HEK293 (cell line): ENCODE data around the gene TNFAIP8.
A peak's percentile ranks its signal among the peaks of the same experiment; 100 is the strongest.

ENCODE experiments used
- CTCF ChIA-PET: fragments of 350-600 bp; formaldehyde crosslinking; extraction: SDS; loops from one replicate; lab custom pipeline; 2021; ENCODE audit warnings: antibody characterized with exemption; lab: Yijun Ruan, JAX
- POLR2A ChIA-PET: fragments of 300-600 bp; formaldehyde crosslinking; extraction: SDS; loops from one replicate; lab custom pipeline; 2020; ENCODE audit warnings: antibody characterized with exemption, inconsistent platforms; lab: Yijun Ruan, JAX
- H3K27ac ChIP-seq: fragments of 200-500 bp; sonication (Bioruptor generic); 2 replicates; pipeline ENCODE4 v1.5.1; 2014; ENCODE audit warnings: low read depth, low read length, control low read depth, inconsistent platforms; ENCODE audit errors: extremely low read depth
- H3K36me3 ChIP-seq, 2 experiments: fragments of 200-500 bp in 1 of 2; sonication (Bioruptor generic) in 1 of 2; 1 replicate in 1 of 2; 2 replicates in 1 of 2; pipeline ENCODE4 v1.5.1; 2014 to 2017; ENCODE audit warnings: inconsistent platforms in 2 of 2, low read length in 2 of 2; ENCODE audit not compliant: control insufficient read depth in 2 of 2, insufficient read depth in 1 of 2
- H3K4me1 ChIP-seq: fragments of 200-500 bp; sonication (Bioruptor generic); 2 replicates; pipeline ENCODE4 v1.5.1; 2014; ENCODE audit warnings: mild to moderate bottlenecking, low read length, inconsistent platforms; ENCODE audit not compliant: control insufficient read depth, insufficient read depth
- H3K4me3 ChIP-seq: 2 replicates; pipeline ENCODE4 v1.5.1; 2011; ENCODE audit warnings: low read depth, mild to moderate bottlenecking, control low read depth, low read length, moderate library complexity
- H3K9me3 ChIP-seq: fragments of 200-500 bp; sonication (Bioruptor generic); 2 replicates; pipeline ENCODE4 v1.5.1; 2014; ENCODE audit warnings: low read depth, low read length, inconsistent platforms; ENCODE audit not compliant: control insufficient read depth, insufficient read depth
- BCL11B ChIP-seq: fragments of 450-650 bp; formaldehyde crosslinking; IDR thresholded peaks from 2 replicates; pipeline ENCODE4 v1.5.1; 2016; ENCODE audit warnings: low read depth, missing biosample characterization, missing genetic modification characterization
- GLI4 ChIP-seq: fragments of 450-650 bp; formaldehyde crosslinking; IDR thresholded peaks from 2 replicates; pipeline ENCODE4 v1.5.1; 2016; ENCODE audit warnings: missing biosample characterization, missing genetic modification characterization
- OSR2 ChIP-seq: fragments of 450-650 bp; formaldehyde crosslinking; IDR thresholded peaks from 2 replicates; pipeline ENCODE4 v1.5.1; 2016; ENCODE audit warnings: missing biosample characterization, missing genetic modification characterization
- OVOL3 ChIP-seq: fragments of 450-650 bp; formaldehyde crosslinking; IDR thresholded peaks from 2 replicates; pipeline ENCODE4 v1.5.1; 2016; ENCODE audit warnings: missing biosample characterization, missing genetic modification characterization
- PBX3 ChIP-seq: sonication (generic); formaldehyde crosslinking; IDR thresholded peaks from 2 replicates; pipeline ENCODE4 v1.8.1; 2022; ENCODE audit warnings: mild to moderate bottlenecking, moderate library complexity, missing genetic modification reagents
- PRDM1 ChIP-seq: fragments of 450-650 bp; formaldehyde crosslinking; IDR thresholded peaks from 2 replicates; pipeline ENCODE4; 2016; ENCODE audit warnings: missing biosample characterization, missing genetic modification characterization
- SCRT2 ChIP-seq: fragments of 450-650 bp; formaldehyde crosslinking; IDR thresholded peaks from 2 replicates; pipeline ENCODE4 v1.5.1; 2016; ENCODE audit warnings: missing biosample characterization, missing genetic modification characterization
- SETDB1 ChIP-seq: IDR thresholded peaks from one replicate; pipeline ENCODE4 v1.6.1; 2017; ENCODE audit warnings: mild to moderate bottlenecking, low read length, moderate library complexity, mixed read lengths; ENCODE audit not compliant: insufficient read length
- SP3 ChIP-seq: fragments of 450-650 bp; formaldehyde crosslinking; IDR thresholded peaks from 2 replicates; pipeline ENCODE4 v1.5.1; 2016; ENCODE audit warnings: missing biosample characterization, missing genetic modification characterization
- TCF7L2 ChIP-seq: IDR thresholded peaks from 2 replicates; pipeline ENCODE4 v1.6.1; 2011; ENCODE audit warnings: low read depth, mild to moderate bottlenecking, inconsistent platforms, low read length, moderate library complexity, borderline replicate concordance
- WT1 ChIP-seq: fragments of 450-650 bp; formaldehyde crosslinking; IDR thresholded peaks from 2 replicates; pipeline ENCODE4 v1.5.1; 2016; ENCODE audit warnings: missing biosample characterization, missing genetic modification characterization
- YY1 ChIP-seq: fragments of 450-650 bp; formaldehyde crosslinking; IDR thresholded peaks from 2 replicates; pipeline ENCODE4 v1.5.1; 2018; ENCODE audit warnings: missing biosample characterization, missing genetic modification characterization
- ZBTB26 ChIP-seq: fragments of 450-650 bp; formaldehyde crosslinking; optimal IDR thresholded peaks from 2 replicates; pipeline ENCODE3; 2016; ENCODE audit warnings: missing biosample characterization, mild to moderate bottlenecking, missing genetic modification characterization
- ZBTB48 ChIP-seq: fragments of 450-650 bp; formaldehyde crosslinking; IDR thresholded peaks from 2 replicates; pipeline ENCODE4 v1.5.1; 2016; ENCODE audit warnings: missing biosample characterization, missing genetic modification characterization
- ZFP41 ChIP-seq: fragments of 450-650 bp; formaldehyde crosslinking; IDR thresholded peaks from 2 replicates; pipeline ENCODE4 v1.5.1; 2016; ENCODE audit warnings: missing biosample characterization, missing genetic modification characterization, borderline replicate concordance
- ZNF155 ChIP-seq: fragments of 450-650 bp; formaldehyde crosslinking; IDR thresholded peaks from 2 replicates; pipeline ENCODE4 v1.5.1; 2016; ENCODE audit warnings: missing biosample characterization, missing genetic modification characterization
- ZNF18 ChIP-seq: fragments of 450-650 bp; formaldehyde crosslinking; IDR thresholded peaks from 2 replicates; pipeline ENCODE4 v1.5.1; 2016; ENCODE audit warnings: missing biosample characterization, missing genetic modification characterization
- ZNF184 ChIP-seq: fragments of 450-650 bp; IDR thresholded peaks from 2 replicates; pipeline ENCODE4 v1.5.1; 2018; ENCODE audit warnings: missing biosample characterization, mild to moderate bottlenecking, missing genetic modification characterization
- ZNF23 ChIP-seq: fragments of 450-650 bp; formaldehyde crosslinking; IDR thresholded peaks from 2 replicates; pipeline ENCODE4 v1.5.1; 2016; ENCODE audit warnings: missing biosample characterization, missing genetic modification characterization, borderline replicate concordance
- ZNF239 ChIP-seq: fragments of 450-650 bp; formaldehyde crosslinking; IDR thresholded peaks from 2 replicates; pipeline ENCODE4 v1.5.1; 2016; ENCODE audit warnings: missing biosample characterization, missing genetic modification characterization
- ZNF366 ChIP-seq: fragments of 450-650 bp; formaldehyde crosslinking; conservative IDR thresholded peaks from 2 replicates; pipeline ENCODE4 v1.5.1; 2016; ENCODE audit warnings: missing biosample characterization, missing genetic modification characterization
- ZNF394 ChIP-seq: fragments of 450-650 bp; formaldehyde crosslinking; IDR thresholded peaks from 2 replicates; pipeline ENCODE4 v1.5.1; 2016; ENCODE audit warnings: missing biosample characterization, missing genetic modification characterization, mild to moderate bottlenecking, moderate library complexity, borderline replicate concordance
- ZNF423 ChIP-seq: fragments of 450-650 bp; formaldehyde crosslinking; IDR thresholded peaks from 2 replicates; pipeline ENCODE4 v1.5.1; 2016; ENCODE audit warnings: missing biosample characterization, missing genetic modification characterization
- ZNF48 ChIP-seq: fragments of 450-650 bp; formaldehyde crosslinking; IDR thresholded peaks from 2 replicates; pipeline ENCODE4 v1.5.1; 2016; ENCODE audit warnings: missing biosample characterization, missing genetic modification characterization
- ZNF514 ChIP-seq: fragments of 450-650 bp; formaldehyde crosslinking; IDR thresholded peaks from 2 replicates; pipeline ENCODE4 v1.5.1; 2016; ENCODE audit warnings: missing biosample characterization, missing genetic modification characterization
- ZNF600 ChIP-seq: fragments of 450-650 bp; formaldehyde crosslinking; IDR thresholded peaks from 2 replicates; pipeline ENCODE4 v1.5.1; 2016; ENCODE audit warnings: missing biosample characterization, missing genetic modification characterization
- ZNF629 ChIP-seq: fragments of 450-650 bp; formaldehyde crosslinking; IDR thresholded peaks from 2 replicates; pipeline ENCODE4 v1.5.1; 2017; ENCODE audit warnings: missing biosample characterization, missing genetic modification characterization
- ZNF692 ChIP-seq: fragments of 450-650 bp; formaldehyde crosslinking; IDR thresholded peaks from 2 replicates; pipeline ENCODE4 v1.5.1; 2016; ENCODE audit warnings: missing biosample characterization, missing genetic modification characterization
- ZNF843 ChIP-seq: fragments of 450-650 bp; formaldehyde crosslinking; IDR thresholded peaks from 2 replicates; pipeline ENCODE4 v1.5.1; 2016; ENCODE audit warnings: missing biosample characterization, missing genetic modification characterization
- ZSCAN30 ChIP-seq: fragments of 450-650 bp; IDR thresholded peaks from 2 replicates; pipeline ENCODE4 v1.5.1; 2018; ENCODE audit warnings: missing biosample characterization, mild to moderate bottlenecking, missing genetic modification characterization, moderate library complexity
- ZXDB ChIP-seq: fragments of 450-650 bp; formaldehyde crosslinking; IDR thresholded peaks from 2 replicates; pipeline ENCODE4 v1.5.1; 2016; ENCODE audit warnings: missing biosample characterization, missing genetic modification characterization

TNFAIP8 gene

GRCh38 chr5:119398727-119399466, 43.1 kb downstream of the TNFAIP8 start:
- TF ChIP-seq ZNF48 (tag by site-specific recombination) = no peak
- no peak for TF ChIP-seq ZSCAN30 (tag by site-specific recombination)
- TF ChIP-seq ZNF239 (tag by site-specific recombination) = no peak
- no peak for TF ChIP-seq ZNF23 (tag by site-specific recombination)
- TF ChIP-seq ZFP41 (tag by site-specific recombination) = no peak
- TF ChIP-seq YY1 (tag by site-specific recombination) = no peak
- no peak for TF ChIP-seq ZNF514 (tag by site-specific recombination)
- TF ChIP-seq ZBTB26 (tag by site-specific recombination) = no peak
- TF ChIP-seq SP3 (tag by site-specific recombination) = no peak
- TF ChIP-seq ZNF843 (tag by site-specific recombination) = no peak
- no peak for TF ChIP-seq BCL11B (tag by site-specific recombination)
- no peak for TF ChIP-seq ZNF18
- TF ChIP-seq SETDB1 = no peak
- no peak for TF ChIP-seq PBX3
- TF ChIP-seq ZNF423 = no peak
- Histone ChIP-seq H3K27ac (no peak overlapping the region), H3K9me3 (no peaks in the 10 kb centered on the region), H3K4me1 (peaks cover 6% of the 10 kb centered on the region; the same call in 1 of the 2 replicates), H3K36me3 (no peaks in the 10 kb centered on the region), H3K4me3 (no peak overlapping the region)
- ChIA-PET CTCF (interaction anchor here (0.6 to 4.5 kb wide), 4 partner anchors 9 to 377 kb away, joined by 3 to 29 read pairs (median 3); no protein-coding TSS in a partner anchor), POLR2A (no interaction called here)

GRCh38 chr5:119400245-119400644, 44.4 kb downstream of the TNFAIP8 start:
- Histone ChIP-seq H3K9me3 (no peaks in the 10 kb centered on the region), H3K36me3 (no peaks in the 10 kb centered on the region), H3K27ac (no peak overlapping the region), H3K4me1 (peaks cover 6% of the 10 kb centered on the region; the same call in 1 of the 2 replicates), H3K4me3 (no peak overlapping the region)
- ChIA-PET POLR2A (interaction anchor here (1.2 kb wide), 1 partner anchor 329 kb away, joined by 3 read pairs; the partner anchor contains the start of gene DMXL1), CTCF (interaction anchor here (1.3 to 4.5 kb wide), 3 partner anchors 12 to 412 kb away, joined by 3 to 29 read pairs (median 3); partner anchors contain the start of gene DTWD2)
- TF ChIP-seq SP3 (tag by site-specific recombination) (no peak), ZXDB (tag by site-specific recombination) (peak; percentile 46; the same call in 1 of the 2 replicates), ZNF394 (tag by site-specific recombination) (no peak), ZNF692 (tag by site-specific recombination) (no peak), ZNF366 (tag by site-specific recombination) (peak; percentile 48; the same call in 1 of the 2 replicates), ZNF629 (tag by site-specific recombination) (peak; percentile 32; the same call in 1 of the 2 replicates), WT1 (tag by site-specific recombination) (peak; percentile 98), PRDM1 (no peak), TCF7L2 (no peak), OVOL3 (tag by site-specific recombination) (no peak), ZSCAN30 (tag by site-specific recombination) (peak; percentile 30; the same call in 1 of the 2 replicates), ZNF155 (tag by site-specific recombination) (no peak), ZNF600 (tag by site-specific recombination) (0 out of 2 replicates have a peak, but pooled peaks have one; percentile 30), ZNF184 (tag by site-specific recombination) (0 out of 2 replicates have a peak, but pooled peaks have one; percentile 13), GLI4 (tag by site-specific recombination) (no peak), ZBTB48 (tag by site-specific recombination) (0 out of 2 replicates have a peak, but pooled peaks have one; percentile 29), SCRT2 (no peak), OSR2 (tag by site-specific recombination) (peak; percentile 87)
